Natural killer cell treated with Interleukin-12 subunit alpha and Interleukin-12 subunit beta and Interleukin-15 and Interleukin-18, amount 100 ng/mL, for 72 hours (primary cell): ENCODE results near the gene MEOX1. TPM values are rescaled to one million over a fixed set of nuclear protein-coding genes. Genes with fewer than 3 reads are reported as not detected.
"Not testable (repeated sequence)": the region's sequence is repeated elsewhere in the genome, so short reads cannot be mapped to it uniquely, and the experiment has no call there.

Source experiments
- ATAC-seq, 2 donors: fragments of 150-1000 bp; cut with Tn5 transposase in 1 of 2; sonication (Bioruptor Pico), chemical (Tn5 transposase) in 1 of 2; 2 replicates each; pipeline ENCODE4 v1.10.0; 2021
- DNase-seq: peaks from one replicate; pipeline ENCODE4 v3.0.0; 2022; ENCODE audit warnings: low spot score
- H3K27ac Mint-ChIP-seq, 2 donors: 1 replicate in 1 of 2; 2 replicates in 1 of 2; pipeline ENCODE4 v1.8.0; 2022; ENCODE audit warnings: mixed read lengths in 2 of 2, mild to moderate bottlenecking in 1 of 2, moderate library complexity in 1 of 2
- H3K27me3 Mint-ChIP-seq, 2 donors: 1 replicate in 1 of 2; 2 replicates in 1 of 2; pipeline ENCODE4 v1.8.0; 2022; ENCODE audit warnings: mixed read lengths in 2 of 2
- H3K36me3 Mint-ChIP-seq: one replicate; pipeline ENCODE4 v1.8.0; 2022; ENCODE audit warnings: mixed read lengths
- H3K4me1 Mint-ChIP-seq, 2 donors: 1 replicate in 1 of 2; 2 replicates in 1 of 2; pipeline ENCODE4 v1.8.0; 2022; ENCODE audit warnings: low read depth in 2 of 2, mixed read lengths in 2 of 2, mild to moderate bottlenecking in 1 of 2
- H3K4me3 Mint-ChIP-seq: one replicate; pipeline ENCODE4 v1.8.0; 2022; ENCODE audit warnings: mixed read lengths
- H3K9me3 Mint-ChIP-seq: 2 replicates; pipeline ENCODE4 v1.8.0; 2022; ENCODE audit warnings: mixed read lengths
- total RNA-seq, 2 donors: library from RNA; stranded (reverse); gene quantifications; one replicate each; pipeline ENCODE4 v1.2.3, GENCODE V29; 2022

Gene MEOX1
- total RNA-seq, 2 donors from 2014 or later: not detected

- Mint-ChIP-seq H3K36me3 (peaks cover 5% of the 10 kb centered on the region), H3K27me3 (peaks cover 19 to 29% of the 10 kb centered on the region in 2 donors), H3K4me1 (peaks cover 5 to 9% of the 10 kb centered on the region in 2 donors), H3K9me3 (no peaks in the 10 kb centered on the region), H3K4me3 (no peak overlapping the region), H3K27ac (no peak overlapping the region)
- peak; percentile 87 for DNase-seq
- peak; percentile 86 to 94 for ATAC-seq
These were observed 32.6 kb upstream of the MEOX1 start for GRCh38 chr17:43694081-43694870.

GRCh38 chr17:43691317-43691693 is 29.6 kb upstream of the MEOX1 start:
- DNase-seq (no peak), ATAC-seq (no peak)
- peaks cover 0 to 4% of the 10 kb centered on the region in 2 donors for H3K4me1 Mint-ChIP-seq
- H3K27ac Mint-ChIP-seq: no peak overlapping the region
- H3K27me3 Mint-ChIP-seq: peaks cover 7 to 12% of the 10 kb centered on the region in 2 donors
- no peaks in the 10 kb centered on the region for H3K9me3 Mint-ChIP-seq
- H3K4me3 Mint-ChIP-seq: no peak overlapping the region
- no peaks in the 10 kb centered on the region for H3K36me3 Mint-ChIP-seq

DNA sequence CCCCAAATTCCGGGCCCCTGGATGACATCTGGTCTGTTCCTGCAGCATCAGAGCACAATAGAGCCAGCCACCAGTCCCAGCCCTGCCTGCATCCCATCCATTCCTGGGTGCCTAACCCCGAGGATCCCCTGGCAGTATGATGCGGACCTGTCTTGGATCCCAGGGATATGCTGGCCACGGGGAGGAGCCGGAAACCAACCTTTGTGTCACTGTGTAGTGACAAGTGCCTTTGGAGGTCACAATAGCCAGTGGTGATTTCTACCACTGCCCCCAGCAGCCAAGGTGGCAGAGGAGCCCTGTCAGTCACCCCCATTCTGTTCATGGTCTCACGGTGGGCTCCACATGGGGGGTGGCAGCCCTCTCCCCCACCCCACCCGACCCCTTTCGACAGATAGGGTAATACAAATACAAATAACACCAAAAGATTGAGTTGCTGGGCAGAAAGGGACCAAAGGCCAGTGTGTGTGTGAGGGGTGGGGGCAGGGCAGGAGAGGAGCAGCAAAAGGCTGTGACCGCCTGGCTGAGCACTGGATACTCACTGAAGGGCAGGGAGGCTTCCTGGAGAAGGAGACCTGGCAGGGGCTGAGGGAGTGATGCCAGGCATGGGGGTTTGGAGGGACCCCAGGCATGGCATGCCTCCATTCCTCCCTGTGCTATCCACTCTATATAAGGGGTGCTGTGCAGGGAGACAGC is 29.0 kb upstream of the MEOX1 start:
- peaks cover 7 to 9% of the 10 kb centered on the region in 2 donors for H3K27me3 Mint-ChIP-seq
- no peak overlapping the region for H3K4me3 Mint-ChIP-seq
- ATAC-seq (no peak), DNase-seq (no peak)
- H3K27ac Mint-ChIP-seq: no peak overlapping the region
- H3K36me3 Mint-ChIP-seq: no peaks in the 10 kb centered on the region
- peaks cover 0 to 4% of the 10 kb centered on the region in 2 donors for H3K4me1 Mint-ChIP-seq
- H3K9me3 Mint-ChIP-seq: no peaks in the 10 kb centered on the region

- H3K36me3 Mint-ChIP-seq: no peaks in the 10 kb centered on the region
- ATAC-seq (no peak), DNase-seq (no peak)
- peaks cover 0 to 4% of the 10 kb centered on the region in 2 donors for H3K4me1 Mint-ChIP-seq
- no peaks in the 10 kb centered on the region for H3K9me3 Mint-ChIP-seq
- H3K27ac Mint-ChIP-seq: no peak overlapping the region
- no peak overlapping the region for H3K4me3 Mint-ChIP-seq
- peaks cover 7 to 9% of the 10 kb centered on the region in 2 donors for H3K27me3 Mint-ChIP-seq
These were observed 28.1 kb upstream of the MEOX1 start for GRCh38 chr17:43689814-43690213.

DNA sequence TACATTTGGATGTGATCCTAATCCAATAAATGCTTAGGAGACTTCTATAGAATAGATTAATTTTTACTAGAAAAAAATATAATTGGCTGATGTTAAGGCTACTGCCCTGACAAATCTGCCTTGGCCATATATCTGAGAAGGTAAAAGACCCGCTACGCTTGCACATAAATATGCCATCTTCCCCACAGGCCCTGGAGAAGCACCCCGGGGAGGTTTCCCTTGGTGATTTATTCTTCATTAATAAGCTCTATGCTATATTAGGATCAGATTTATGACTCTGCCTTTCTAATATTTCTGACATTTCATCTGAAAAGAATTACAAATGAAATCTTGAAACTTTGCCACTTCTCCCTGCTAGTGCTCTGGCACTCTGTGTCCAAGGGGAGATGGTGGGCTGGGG is 27.4 kb upstream of the MEOX1 start:
- DNase-seq: no peak
- peaks cover 2 to 5% of the 10 kb centered on the region in 2 donors for H3K27me3 Mint-ChIP-seq
- no peak overlapping the region for H3K4me3 Mint-ChIP-seq
- no peaks in the 10 kb centered on the region for H3K9me3 Mint-ChIP-seq
- H3K27ac Mint-ChIP-seq: no peak overlapping the region
- no peak for ATAC-seq
- H3K4me1 Mint-ChIP-seq: no peaks in the 10 kb centered on the region
- H3K36me3 Mint-ChIP-seq: no peaks in the 10 kb centered on the region

DNA sequence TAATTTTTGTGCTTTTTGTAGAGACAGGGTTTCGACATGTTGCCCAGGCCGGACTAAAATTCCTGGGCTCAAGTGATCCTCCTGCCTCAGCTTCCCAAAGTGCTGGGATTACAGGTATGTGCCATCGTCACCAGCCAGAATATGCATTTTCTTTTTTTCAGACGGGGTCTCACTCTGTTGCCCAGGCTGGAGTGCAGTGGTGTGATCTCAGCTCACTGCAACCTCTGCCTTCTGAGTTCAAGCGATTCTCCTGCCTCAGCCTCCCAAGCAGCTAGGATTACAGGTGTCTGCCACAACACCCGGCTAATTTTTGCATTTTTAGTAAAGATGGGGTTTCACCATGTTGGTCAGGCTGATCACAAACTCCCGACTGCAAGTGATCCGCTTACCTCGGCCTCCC is 25.2 kb upstream of the MEOX1 start:
- not testable (repeated sequence) for H3K9me3 Mint-ChIP-seq, H3K4me3 Mint-ChIP-seq, H3K27ac Mint-ChIP-seq, H3K4me1 Mint-ChIP-seq, H3K36me3 Mint-ChIP-seq, ATAC-seq, DNase-seq, H3K27me3 Mint-ChIP-seq

GRCh38 chr17:43683928-43684653 is 22.4 kb upstream of the MEOX1 start:
- Mint-ChIP-seq H3K27me3 (no peaks in the 10 kb centered on the region), H3K4me1 (no peaks in the 10 kb centered on the region), H3K36me3 (no peaks in the 10 kb centered on the region), H3K9me3 (no peaks in the 10 kb centered on the region), H3K4me3 (no peak overlapping the region), H3K27ac (no peak overlapping the region)
- no peak for DNase-seq
- ATAC-seq: no peak

DNA sequence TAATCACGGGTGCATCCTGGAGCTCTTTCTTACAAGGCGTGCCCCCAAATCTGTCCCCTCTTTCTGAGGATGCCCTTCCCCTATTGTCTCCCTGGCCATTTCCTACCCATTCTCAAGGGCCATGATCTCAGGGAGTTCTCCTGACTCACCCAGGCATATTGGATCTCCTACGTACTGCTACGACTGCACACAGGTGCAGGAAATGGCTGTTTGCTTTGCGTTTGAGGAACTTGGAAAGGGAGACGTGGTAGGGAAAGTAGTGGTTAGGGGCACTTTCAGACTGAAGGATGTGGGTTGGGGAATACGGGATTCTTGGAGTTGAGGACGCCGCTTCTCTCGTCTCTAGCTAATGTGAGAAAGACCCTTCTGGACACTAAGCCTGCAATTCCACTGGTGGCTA is 18.7 kb upstream of the MEOX1 start:
- no peaks in the 10 kb centered on the region for H3K36me3 Mint-ChIP-seq
- DNase-seq (no peak), ATAC-seq (no peak)
- H3K9me3 Mint-ChIP-seq: no peaks in the 10 kb centered on the region
- no peak overlapping the region for H3K4me3 Mint-ChIP-seq
- peaks cover 2 to 7% of the 10 kb centered on the region in 2 donors for H3K27me3 Mint-ChIP-seq
- no peak overlapping the region for H3K27ac Mint-ChIP-seq
- peaks cover 2 to 7% of the 10 kb centered on the region in 2 donors for H3K4me1 Mint-ChIP-seq

GRCh38 chr17:43679911-43680310 is 18.2 kb upstream of the MEOX1 start:
- H3K9me3 Mint-ChIP-seq: no peaks in the 10 kb centered on the region
- H3K27ac Mint-ChIP-seq: no peak overlapping the region
- H3K4me1 Mint-ChIP-seq: peaks cover 2 to 7% of the 10 kb centered on the region in 2 donors
- no peak for DNase-seq
- H3K27me3 Mint-ChIP-seq: peaks cover 8 to 11% of the 10 kb centered on the region in 2 donors
- no peak overlapping the region for H3K4me3 Mint-ChIP-seq
- ATAC-seq: no peak
- no peaks in the 10 kb centered on the region for H3K36me3 Mint-ChIP-seq

- Mint-ChIP-seq H3K4me3 (no peak overlapping the region), H3K27me3 (peaks cover 9 to 11% of the 10 kb centered on the region in 2 donors), H3K9me3 (no peaks in the 10 kb centered on the region), H3K27ac (no peak overlapping the region), H3K4me1 (peaks cover 2 to 7% of the 10 kb centered on the region in 2 donors), H3K36me3 (no peaks in the 10 kb centered on the region)
- DNase-seq (no peak), ATAC-seq (no peak)
These were observed 17.7 kb upstream of the MEOX1 start for GRCh38 chr17:43679401-43679800.

DNA sequence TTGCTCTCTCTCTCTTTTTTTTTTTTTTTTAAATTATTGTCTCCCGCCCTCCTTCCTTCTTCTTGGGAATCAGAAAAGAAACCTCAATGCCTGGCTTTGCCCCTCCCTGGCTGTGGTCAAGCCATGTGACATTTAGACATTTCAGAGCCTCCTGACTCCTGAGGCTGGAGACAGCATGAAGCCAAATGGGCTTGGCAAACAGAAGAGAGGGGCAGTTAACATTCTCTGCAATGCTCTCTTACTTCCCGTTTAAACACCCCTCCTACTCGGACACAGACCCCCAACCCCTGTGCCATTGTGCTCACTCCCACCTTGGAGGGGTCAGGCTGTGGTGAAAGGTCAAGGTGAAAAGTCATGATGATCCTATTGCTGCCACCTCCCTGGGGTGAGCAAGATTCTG is 14.7 kb upstream of the MEOX1 start:
- ATAC-seq (no peak), DNase-seq (no peak)
- Mint-ChIP-seq H3K9me3 (no peaks in the 10 kb centered on the region), H3K27ac (no peak overlapping the region), H3K27me3 (peaks cover 9 to 13% of the 10 kb centered on the region in 2 donors), H3K36me3 (no peaks in the 10 kb centered on the region), H3K4me3 (no peak overlapping the region), H3K4me1 (peaks cover 5 to 7% of the 10 kb centered on the region in 2 donors)

- ATAC-seq (no peak), DNase-seq (no peak)
- Mint-ChIP-seq H3K4me3 (no peak overlapping the region), H3K9me3 (no peaks in the 10 kb centered on the region), H3K36me3 (no peaks in the 10 kb centered on the region), H3K4me1 (peaks cover 5 to 7% of the 10 kb centered on the region in 2 donors), H3K27me3 (peaks cover 9 to 13% of the 10 kb centered on the region in 2 donors), H3K27ac (no peak overlapping the region)
These were observed 12.7 kb upstream of the MEOX1 start for GRCh38 chr17:43674394-43674793.

DNA sequence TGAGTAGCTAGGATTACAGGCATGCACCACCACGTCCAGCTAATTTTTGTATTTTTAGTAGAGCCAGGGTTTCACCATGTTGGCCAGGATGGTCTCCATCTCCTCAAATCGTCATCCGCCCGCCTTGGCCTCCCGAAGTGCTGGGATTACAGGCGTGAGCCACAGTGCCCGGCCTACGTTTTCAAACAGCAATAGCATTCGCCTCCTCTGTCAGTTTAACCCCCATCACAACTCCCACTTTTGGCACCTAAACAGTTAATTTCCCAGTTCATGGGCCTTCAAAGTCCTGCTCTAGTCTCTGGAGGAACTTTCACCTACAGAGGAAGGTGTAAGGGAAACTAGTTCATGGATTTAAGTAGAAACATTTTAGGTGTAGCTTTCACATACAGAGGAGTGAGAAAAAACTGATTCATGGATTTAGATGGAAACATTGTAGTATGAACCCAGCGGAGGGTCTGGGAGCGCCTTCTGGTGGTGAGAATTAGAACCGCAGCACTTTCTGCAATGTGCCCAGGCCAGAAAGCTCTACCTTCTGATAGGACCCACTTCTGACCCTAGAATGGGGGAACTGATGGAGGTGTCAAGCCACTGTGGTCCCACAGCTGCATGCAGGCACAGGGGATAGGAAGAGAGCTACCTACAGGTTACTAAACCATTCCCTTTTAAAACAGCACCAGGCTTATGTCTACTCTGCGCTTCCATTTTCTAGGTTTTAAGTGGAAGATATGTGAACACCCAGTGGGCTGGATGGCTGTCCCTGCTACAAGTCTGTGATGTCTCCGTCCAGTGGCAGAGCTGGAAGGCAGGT is 12.0 kb upstream of the MEOX1 start:
- peaks cover 5 to 7% of the 10 kb centered on the region in 2 donors for H3K4me1 Mint-ChIP-seq
- H3K36me3 Mint-ChIP-seq: no peaks in the 10 kb centered on the region
- no peak overlapping the region for H3K4me3 Mint-ChIP-seq
- peaks cover 9 to 13% of the 10 kb centered on the region in 2 donors for H3K27me3 Mint-ChIP-seq
- H3K9me3 Mint-ChIP-seq: no peaks in the 10 kb centered on the region
- ATAC-seq (peak in 1 of 2 donors; percentile 41), DNase-seq (peak; percentile 67)
- H3K27ac Mint-ChIP-seq: no peak overlapping the region
